GM19328 (cell line): ENCODE data around the gene KSR1.

Experiments used
- ATAC-seq: cut with Tn5 transposase; IDR thresholded peaks from one replicate; pipeline ENCODE4 v1.9.1; 2021; ENCODE audit warnings: mild to moderate bottlenecking, moderate library complexity; ENCODE audit not compliant: unreplicated experiment

Gene KSR1

DNA sequence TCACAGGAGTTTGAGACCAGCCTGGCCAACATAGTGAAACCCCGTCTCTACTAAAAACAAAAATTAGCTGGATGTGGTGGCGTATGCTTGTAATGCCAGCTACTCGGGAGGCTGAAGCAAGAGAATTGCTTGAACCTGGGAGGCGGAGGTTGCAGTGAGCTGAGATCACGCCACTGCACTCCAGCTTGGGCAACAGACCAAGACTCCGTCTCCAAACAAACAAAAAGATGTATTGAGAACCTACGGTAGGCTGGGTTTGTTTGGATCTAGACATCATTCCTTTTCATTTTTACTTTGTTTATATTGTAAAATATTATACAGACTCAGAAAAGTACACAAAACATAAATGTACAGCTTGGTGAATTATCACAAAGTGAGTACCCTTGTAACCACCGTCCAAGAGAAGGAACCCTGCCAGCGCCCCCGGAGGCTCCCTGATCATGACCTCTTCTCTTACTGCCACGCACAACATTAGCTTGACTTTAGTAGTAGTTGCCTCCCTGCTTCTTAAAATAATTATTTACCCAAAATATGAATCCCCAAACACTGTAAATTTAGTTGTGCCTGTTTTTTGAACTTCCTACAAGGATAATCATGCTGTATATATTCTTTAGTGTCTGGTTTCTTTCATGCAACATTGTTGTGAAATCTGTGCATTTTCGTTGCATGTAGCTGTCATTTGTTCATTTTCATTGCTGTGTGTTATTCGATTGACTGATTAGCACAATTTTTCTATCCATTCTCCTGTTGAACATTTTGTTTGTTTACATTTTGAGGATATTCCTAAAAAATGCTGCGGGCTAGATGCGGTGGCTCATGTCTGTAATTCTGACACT is 56.5 kb downstream of the KSR1 start:
- no peak for ATAC-seq

DNA sequence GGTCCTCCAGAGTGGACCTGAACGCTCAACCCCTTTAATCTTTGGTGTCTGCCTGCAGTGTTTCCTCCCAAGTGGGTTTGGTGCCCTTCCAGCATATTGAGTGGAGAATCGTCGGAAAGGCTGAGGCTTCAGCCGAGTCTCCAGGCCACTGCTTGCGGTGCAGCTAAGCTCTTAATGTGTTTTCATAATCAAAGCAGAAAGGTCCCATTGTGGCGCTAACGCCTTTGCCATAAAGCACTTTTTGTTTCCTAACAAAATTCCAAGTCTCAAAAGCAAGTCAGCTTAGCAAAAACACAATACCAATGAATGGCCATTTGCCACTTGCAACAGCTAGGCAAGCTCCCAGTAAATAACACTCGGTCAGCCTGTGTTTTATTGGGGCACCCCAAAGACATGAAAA is 57.6 kb downstream of the KSR1 start:
- ATAC-seq, result no peak

DNA sequence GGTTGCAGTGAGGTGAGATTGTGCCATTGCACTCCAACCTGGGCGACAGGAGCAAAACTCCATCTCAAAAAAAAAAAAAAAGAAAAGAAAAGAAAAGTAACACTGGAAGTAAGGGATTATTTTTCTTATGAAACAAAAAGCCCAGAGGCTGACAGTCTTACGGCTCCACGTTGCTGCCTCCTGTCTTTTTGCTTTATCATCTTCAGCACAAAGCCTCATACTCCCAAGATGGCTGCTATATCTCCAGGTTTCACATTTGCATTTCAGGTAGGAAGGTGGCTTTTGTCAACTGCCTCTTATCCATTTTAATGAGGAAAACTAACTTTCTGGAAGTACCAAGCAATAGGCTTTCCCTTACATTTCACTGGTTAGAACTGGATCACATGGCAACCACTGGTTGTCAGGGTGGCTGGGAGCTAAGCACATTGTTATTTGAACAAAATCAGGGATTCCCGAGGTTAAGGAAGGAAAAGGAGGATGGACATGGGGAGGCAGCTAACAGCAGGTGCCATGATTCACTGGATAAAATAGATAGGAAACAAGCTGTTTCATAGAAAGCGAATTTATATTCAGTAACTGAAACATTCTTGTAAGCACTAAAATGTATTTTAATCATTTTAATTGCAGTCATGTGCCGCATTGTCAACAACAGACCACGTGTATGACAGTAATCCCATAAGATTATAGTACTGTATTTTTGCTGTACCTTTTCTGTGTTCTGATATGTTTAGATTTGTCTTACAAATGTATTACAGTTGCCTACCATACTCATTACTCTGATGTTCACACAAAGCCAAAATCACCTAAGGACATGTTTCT is 58.6 kb downstream of the KSR1 start:
- ATAC-seq, result no peak

DNA sequence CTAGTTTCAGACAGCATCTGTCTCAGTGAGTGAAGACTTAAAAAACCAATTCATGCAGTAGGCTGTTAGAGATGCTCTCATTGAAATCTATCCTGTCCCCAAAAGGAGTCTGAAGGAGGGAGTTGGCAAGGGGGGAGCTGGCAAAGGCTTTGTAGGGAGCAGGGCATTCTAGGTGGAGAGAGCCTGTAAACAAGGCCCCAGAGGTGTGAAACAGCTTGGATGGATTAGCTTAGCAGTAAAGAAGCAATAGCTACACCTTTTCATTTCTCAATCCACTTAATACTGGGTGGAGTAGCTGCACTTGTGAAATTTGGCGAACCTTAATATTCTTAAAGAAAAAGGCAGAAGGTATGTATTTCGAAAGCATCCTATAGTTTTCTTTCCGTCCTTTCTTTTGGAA is 61.8 kb downstream of the KSR1 start:
- no peak for ATAC-seq

DNA sequence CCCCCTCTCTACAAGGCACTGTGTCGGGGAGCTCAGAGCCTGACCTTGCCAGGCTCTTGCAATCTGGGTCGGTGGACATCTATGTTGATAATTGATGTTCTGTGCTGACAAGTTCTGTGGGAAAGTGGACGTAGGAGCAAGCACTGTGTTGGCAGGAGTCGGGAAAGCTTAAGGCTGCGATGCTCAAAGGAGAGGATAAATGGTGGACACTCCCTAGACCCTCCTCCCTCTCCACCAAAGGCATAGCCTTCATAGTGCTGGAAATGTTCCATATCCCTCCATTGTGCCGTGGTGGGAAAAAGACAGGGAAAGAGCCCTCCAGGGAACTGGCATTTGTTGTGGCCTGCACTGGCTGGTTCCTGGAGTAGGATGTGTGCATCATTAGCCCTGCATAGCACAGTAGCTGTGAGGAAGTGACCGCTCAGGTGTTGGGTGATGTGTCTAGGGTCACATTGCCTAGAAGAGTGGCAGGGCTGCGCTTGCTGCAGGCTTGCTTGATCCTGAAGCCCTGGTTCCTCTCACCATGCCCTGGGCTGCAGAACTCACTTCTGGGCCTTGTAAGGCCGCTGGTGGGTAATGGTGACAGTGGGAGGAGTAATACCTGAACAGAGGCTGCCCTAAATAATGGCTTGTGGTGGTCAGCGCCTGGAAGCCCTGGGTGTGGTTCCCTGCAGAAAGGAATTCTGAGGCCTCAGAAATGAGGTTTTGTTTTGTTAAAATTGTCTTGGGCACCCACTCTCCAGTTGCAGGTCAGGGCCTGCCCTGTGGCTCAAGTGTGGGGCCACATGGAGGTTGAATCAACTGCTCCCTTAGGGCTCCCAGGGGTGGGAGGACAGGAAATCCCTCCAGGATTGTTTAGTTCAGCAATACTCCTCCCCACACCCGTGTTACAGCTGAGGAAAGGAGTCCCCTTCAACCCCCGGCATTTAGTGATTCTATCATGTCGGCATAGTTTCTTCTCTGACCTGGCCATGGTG is 62.6 kb downstream of the KSR1 start:
- ATAC-seq, result no peak

DNA sequence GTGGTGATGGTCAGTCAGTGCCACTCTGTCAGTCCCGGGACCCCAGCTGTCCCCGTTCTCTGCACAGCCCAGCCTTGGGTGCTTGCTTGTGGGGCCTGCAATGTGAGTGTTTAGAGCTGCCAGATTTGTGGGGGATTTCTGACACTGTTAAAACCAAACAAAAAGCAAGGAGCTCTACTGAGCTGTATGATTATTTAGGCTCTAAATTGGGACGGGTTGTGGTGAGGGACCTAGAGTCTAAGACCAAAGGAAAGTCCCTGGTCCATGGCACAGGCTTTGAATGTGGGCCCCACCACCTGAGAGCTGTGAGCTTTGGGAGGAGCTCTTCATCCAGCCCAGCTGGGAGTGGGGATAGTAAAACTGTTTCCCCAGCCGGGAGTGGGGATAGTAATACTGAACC is 63.3 kb downstream of the KSR1 start:
- ATAC-seq, result no peak

DNA sequence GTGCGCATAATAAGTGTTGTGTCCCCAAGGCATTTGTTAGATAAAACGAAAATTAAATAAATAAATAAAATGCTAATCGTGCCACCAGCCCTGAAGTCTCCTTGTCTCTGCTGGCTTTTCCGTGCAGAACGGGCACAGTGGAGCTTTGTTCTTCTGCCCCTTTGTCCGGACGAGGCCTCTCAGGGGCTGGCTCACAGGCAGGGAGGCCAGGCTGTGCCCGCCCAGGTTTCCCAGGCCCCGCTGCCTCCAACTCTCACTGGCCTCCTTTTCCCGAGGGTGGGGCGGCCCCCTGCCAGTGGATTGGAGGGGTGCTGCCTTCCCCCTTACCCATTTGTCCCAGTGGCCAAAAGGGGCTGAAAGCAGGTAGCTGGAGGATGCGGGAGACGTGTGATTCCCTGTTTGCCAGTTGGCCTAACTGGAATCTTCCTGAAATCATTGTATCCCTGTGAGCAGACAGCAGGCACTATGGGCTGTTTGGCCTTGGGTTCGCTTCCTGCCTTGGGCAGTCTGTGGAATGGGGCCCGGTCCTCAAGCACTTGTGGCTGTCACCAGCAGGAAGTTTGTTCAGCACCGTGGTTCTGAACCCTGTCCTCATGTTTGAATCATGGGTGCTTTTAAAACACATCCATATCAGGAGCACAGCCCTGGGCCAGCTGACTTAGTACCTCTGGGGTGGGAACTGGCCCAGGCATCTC is 64.4 kb downstream of the KSR1 start:
- ATAC-seq, result no peak

DNA sequence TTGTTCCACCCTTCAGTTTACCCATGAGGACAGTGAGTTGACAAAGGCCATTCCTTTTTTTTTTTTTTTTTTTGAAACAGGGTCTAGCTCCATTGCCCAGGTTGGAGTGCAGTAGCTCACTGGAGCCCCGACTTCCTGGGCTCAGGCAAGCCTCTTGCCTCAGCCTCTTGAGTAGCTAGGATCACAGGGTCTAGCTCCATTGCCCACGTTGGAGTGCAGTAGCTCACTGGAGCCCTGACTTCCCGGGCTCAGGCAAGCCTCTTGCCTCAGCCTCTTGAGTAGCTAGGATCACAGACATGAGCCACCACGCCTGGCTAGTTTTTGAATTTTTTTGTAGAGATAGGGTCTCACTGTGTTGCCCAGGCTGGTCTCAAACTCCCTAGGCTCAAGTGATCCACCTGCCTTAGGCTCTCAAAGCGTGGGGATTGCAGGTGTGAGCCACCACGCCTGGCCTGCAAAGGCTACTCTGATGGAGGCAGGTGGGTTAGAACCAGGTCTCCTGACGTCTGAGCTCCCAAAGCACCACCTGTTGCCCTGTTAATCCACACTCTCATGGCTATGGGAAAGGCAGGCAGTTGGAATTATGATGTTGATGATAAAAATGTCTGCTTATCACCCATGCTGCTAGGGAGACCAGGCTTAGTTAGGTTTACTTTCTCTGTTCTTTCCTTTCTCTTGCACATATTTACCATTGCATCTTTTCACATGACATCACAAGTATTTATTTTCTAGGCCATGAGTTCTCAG is 65.2 kb downstream of the KSR1 start:
- no peak for ATAC-seq

DNA sequence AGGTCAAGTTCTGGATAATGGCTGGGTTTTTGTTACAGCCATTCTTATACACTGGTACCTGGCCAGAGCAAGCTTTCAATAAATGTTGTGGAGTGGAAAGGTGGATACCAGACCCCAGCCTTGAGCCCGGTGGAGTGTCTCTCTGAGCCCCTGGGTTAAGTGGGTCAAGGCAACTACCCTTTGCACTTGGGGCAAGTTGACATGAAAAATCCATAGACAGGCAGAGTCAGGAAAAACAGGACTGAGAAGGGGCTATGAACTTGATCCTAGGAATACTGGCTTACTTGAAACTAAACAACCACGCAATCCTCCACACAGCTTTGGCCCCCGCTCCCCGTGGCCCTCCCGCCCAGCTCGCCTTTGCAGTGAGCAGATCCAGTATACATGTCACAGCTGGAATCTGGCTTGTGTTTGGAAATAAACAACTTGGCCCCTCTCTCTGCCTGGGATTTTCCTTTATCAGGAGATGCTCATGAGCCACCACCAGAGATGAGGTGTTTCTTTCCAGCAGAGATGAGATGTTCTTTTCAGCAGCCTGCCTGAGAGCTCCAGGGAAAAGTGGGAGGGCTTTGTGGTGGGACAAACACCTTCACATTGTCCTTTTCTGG is 65.9 kb downstream of the KSR1 start:
- no peak for ATAC-seq

DNA sequence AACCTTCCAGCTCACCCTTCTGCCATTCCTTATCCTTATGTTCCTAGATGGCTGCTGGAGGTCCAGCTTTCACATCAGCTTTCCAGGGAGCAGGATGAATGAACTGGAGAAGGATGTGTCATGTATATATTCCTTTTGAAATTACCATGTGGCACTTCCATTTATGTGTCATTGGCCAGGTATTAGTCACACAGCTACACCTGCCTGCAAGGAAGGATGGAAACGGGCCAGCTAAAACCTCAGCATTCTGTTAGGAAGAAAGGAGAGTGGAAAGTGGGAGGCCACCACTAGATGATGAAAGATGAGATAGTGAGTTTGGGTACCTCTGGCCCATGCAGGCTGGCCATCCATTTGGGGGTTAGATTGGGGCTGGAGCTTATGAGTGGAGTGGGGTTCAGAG is 67.5 kb downstream of the KSR1 start:
- no peak for ATAC-seq

DNA sequence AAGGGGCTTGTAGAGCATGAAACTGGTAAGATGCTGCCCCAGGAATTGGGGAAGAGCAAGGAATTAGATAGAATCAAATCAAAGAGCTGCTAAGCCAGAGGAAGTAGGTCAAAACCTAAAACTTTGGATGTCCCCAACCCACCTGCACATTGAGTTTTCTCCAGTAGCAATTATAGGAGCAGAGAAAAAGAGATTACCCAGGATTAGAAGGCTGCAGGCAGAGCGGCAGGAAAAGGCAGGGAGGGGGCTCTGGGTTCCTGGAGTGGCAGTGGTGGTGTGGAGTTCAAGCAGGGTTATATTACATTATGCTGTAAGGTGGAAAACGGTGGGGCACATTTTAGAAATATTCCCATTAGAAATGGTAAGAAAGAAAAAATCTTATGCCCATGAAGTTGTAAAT is 68.3 kb downstream of the KSR1 start:
- no peak for ATAC-seq

DNA sequence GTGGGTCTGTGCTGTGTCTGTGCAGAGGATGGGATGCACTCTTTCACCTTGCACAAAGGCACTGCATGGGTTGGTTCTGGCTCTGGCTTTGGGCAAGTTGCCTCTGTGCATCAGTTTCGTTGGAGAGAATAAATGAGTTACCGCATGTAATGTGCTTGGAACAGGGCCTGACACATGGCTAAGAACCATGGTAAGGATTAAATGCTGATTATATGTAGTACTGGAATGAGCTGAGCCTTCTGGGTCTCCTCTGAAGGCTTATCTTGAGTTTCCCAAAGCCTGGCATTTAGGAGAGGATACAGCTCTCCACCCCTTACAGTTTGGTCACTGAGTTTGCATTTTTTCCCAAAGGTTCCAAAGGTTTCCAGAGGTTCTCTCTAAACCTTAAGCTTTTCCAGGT is 69.1 kb downstream of the KSR1 start:
- no peak for ATAC-seq

DNA sequence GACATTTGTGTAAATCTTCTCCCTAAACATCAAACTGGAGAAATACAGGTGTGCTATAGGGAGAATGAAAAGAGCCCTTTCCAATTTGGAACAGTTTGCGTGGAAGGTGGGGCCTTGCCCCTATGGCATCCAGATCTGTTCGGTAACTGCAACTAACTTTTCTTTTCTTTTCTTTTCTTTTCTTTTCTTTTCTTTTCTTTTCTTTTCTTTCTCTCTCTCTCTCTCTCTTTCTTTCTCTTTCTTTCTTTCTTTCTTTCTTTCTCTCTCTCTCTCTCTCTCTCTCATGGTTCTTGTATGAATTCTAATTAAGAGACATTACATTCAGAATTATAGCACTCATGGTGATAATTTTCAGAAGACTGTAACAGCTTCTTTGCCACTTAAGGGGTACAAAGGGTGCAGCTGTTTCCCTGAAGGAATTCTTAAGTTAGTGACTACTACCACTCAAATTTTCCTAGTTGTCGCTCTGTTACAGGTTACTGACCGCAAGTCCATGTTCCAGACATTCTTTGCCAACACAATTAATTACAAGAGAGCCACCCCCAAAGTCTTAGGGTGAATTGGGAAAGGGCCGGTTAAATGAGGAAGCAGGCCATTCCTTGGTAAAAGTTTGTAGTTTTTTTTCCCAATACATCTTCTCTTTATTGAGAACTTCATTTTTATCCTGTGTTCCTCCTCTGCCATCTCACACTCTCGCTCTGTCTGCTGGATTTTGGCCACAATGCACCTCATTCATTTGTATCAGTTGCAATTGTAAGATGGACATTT is 69.8 kb downstream of the KSR1 start:
- ATAC-seq, result no peak

DNA sequence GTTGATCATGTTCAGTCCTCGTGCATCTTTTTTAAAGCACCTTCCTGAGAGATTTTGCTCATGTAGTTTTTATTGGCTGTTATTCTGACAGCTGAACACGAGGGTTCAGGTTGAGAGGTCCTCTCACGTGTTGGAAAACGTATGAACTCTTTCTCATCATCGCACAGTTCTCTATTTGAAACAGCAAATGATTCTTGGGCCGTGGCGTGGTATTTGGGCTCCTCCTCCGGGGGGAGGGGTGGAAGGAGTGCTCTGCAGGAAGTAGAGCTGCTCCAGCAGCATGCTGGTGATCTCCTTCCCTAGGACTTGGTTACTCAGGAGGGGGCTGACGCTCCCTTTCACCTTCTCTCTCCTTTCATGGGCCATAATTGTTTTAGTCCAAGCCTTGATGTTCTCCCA is 70.4 kb downstream of the KSR1 start:
- peak; percentile 56 for ATAC-seq

DNA sequence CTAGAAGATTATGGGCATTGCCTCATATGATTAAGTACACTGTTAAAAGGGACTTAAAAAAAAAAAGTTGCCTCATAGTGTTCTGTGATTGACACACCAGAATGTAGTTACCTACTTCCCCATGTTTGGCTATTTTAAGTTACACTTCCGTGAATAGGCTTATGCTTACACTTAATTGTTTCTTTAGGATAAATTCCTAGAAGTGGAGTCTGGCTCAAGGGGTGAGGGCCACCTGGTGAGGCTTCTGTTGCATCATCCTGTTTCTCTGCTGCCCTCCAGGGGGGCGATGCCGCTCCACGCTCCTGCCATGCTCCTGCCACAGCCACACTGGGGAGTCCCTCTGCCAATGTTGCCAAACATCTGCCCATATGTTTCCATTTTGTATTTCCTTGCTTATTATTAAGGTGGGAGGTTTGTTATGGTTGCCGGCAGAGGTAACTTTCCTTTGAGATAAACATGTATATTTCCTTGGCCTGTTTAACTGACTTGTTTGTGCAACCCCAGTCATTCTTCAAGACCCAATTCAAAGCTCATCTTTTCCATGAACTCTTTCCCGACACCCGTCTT is 73.1 kb downstream of the KSR1 start:
- no peak for ATAC-seq

DNA sequence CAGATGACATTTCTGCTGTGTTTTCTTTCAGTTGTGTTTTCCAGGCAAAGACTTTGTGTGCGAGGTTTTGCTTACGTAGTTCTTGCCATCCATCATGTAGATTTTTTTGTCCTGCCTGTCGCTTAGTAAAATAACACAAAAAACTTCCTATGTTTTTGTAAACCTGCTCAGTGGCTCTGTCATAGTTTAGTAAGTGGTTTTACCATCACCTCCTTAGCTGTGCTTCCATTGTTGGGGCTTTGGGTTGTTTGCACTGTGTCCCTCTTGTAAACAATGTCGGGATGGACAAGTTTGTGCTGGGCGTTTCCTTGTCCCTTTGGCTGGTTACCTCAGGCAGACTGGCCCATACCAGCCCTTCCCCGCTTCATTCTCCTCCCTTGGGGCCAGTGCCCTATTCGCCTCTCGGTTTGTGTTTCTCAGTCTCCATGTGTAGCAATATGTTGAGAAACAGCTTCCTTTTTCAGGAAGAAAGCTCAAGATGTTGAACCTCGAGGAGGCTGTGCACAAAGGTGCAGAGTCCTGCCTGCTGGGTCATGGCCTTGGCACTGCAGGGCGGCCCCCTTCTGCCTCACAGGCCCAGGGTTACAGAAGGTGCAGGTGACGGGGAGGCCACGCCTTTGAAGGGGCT is 74.6 kb downstream of the KSR1 start:
- ATAC-seq, result no peak

DNA sequence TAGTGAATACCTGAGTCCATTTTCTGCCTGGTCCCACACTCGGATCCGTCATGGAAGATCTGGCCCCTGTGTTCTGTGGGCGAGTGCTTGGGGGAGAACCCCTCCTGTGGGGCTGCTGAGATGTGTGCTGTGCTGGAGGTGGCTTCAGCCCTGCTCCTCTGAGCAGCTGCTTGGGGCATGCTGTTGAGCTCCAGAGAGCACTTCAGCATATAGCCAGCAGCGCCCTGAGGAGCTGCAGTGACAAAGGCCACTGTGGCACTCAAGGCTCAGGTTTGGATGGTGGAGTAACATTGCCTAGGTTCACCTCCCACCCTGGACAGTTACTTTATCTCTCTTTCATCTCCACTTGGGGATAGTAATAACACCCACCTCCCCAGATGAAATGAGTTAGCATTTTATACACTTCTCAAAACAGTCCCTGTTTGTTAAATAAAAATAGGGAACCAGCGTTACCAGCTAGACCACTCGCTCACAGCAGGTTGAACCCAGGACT is 75.3 kb downstream of the KSR1 start:
- no peak for ATAC-seq
